HepG2 (cell line): ENCODE measurements around the gene DPH1. TPM values are rescaled to one million over a fixed set of nuclear protein-coding genes. Genes with fewer than 3 reads are reported as not detected.

Experiments
- EHMT2 ChIP-seq: fragments of 200-600 bp; sonication (generic); IDR thresholded peaks from 2 replicates; pipeline ENCODE4 v1.7.0; 2017; ENCODE audit warnings: antibody characterized with exemption, low read depth, low read length, borderline replicate concordance
- PBX3 ChIP-seq: sonication (generic); formaldehyde crosslinking; IDR thresholded peaks from 2 replicates; pipeline ENCODE4 v1.8.1; 2023; ENCODE audit warnings: missing genetic modification reagents, inconsistent platforms, borderline replicate concordance
- RFX3 ChIP-seq: IDR thresholded peaks from 2 replicates; pipeline ENCODE4 v1.6.1; 2016; ENCODE audit warnings: missing biosample characterization, missing genetic modification reagents
- RFXAP ChIP-seq: sonication (generic); formaldehyde crosslinking; IDR thresholded peaks from 2 replicates; pipeline ENCODE4 v1.4.0; 2020; ENCODE audit warnings: missing genetic modification reagents, borderline replicate concordance
- ZBED4 ChIP-seq: sonication (generic); formaldehyde crosslinking; IDR thresholded peaks from 2 replicates; pipeline ENCODE4 v1.4.0; 2020; ENCODE audit warnings: missing genetic modification reagents, borderline replicate concordance
- ZNF710 ChIP-seq: sonication (generic); formaldehyde crosslinking; IDR thresholded peaks from 2 replicates; pipeline ENCODE4 v1.5.0; 2020; ENCODE audit warnings: mild to moderate bottlenecking, missing genetic modification reagents, borderline replicate concordance
- polyA plus RNA-seq, 8 experiments: library from polyadenylated mRNA; depleted of rRNA in 3 of 8; stranded (reverse) in 7 of 8; unstranded in 1 of 8; fragments of >200 nt; fragmentation: Illumina TruSeq in 4 of 8; extraction: Trizol in 4 of 8; gene quantifications; 2 replicates each; pipeline versions ENCODE4 v1.2.1 to v1.2.3, GENCODE V29; 2011 to 2016; ENCODE audit warnings: low read depth in 4 of 8, missing spikeins in 1 of 8, mixed read lengths in 1 of 8; ENCODE audit not compliant: insufficient read depth in 1 of 8
- total RNA-seq, 5 experiments: library from RNA; depleted of rRNA; stranded (reverse); fragments of >200 nt; fragmentation: Illumina TruSeq; extraction: Trizol; gene quantifications; 2 replicates each; pipeline ENCODE4 v1.2.3, GENCODE V29; 2016; ENCODE audit warnings: low read depth in 1 of 5

The DPH1 gene
- total and polyA plus RNA-seq, 2 of the 13 experiments (the other 11 are each of a cell fraction or from before 2014, with no cell fraction given): 25.3 to 42.8 TPM

GRCh38 chr17:1995321-1995892 lies 34.5 kb upstream of the DPH1 start (continued):
- no peak; the same call in 1 of the 2 replicates for TF ChIP-seq ZNF710 (CRISPR knock-in tag)
- no peak for TF ChIP-seq RFX3 (CRISPR knock-in tag)
- TF ChIP-seq RFXAP (CRISPR knock-in tag): no peak
- no peak for TF ChIP-seq PBX3 (CRISPR knock-in tag)
- TF ChIP-seq ZBED4: no peak
- no peak for TF ChIP-seq EHMT2
